Measurements from ENCODE around the gene MUC20.
"Not testable (repeated sequence)": the region's sequence is repeated elsewhere in the genome, so short reads cannot be mapped to it uniquely, and the experiment has no call there.

MUC20 gene

GRCh38 chr3:195711091-195711812 is 9.5 kb upstream of the MUC20 start:
- H3K36me3 ChIP-seq (ENCODE audit: control insufficient read depth in 2 of 2, insufficient read depth in 2 of 2, low read length in 2 of 2) = peaks cover 0 to 31% of the 10 kb centered on the region in 2 donors
- not testable (repeated sequence) for H3K27ac ChIP-seq (ENCODE audit: low read depth in 2 of 2, low read length in 2 of 2); H3K4me3 ChIP-seq (ENCODE audit: low read length in 2 of 2); H3K4me1 ChIP-seq (ENCODE audit: control insufficient read depth in 2 of 2, insufficient read depth in 2 of 2, low read length in 2 of 2); H3K9me3 ChIP-seq (ENCODE audit: control insufficient read depth in 2 of 2, low read length in 2 of 2); H3K9ac ChIP-seq (ENCODE audit: low read depth in 1 of 2, low read length in 2 of 2); H3K27me3 ChIP-seq (ENCODE audit: control insufficient read depth in 2 of 2, insufficient read depth in 2 of 2, low read length in 2 of 2)

GRCh38 chr3:195711813-195712534 is 8.8 kb upstream of the MUC20 start:
- H3K4me3 ChIP-seq (ENCODE audit: low read length in 2 of 2) = no peak overlapping the region
- H3K9me3 ChIP-seq (ENCODE audit: control insufficient read depth in 2 of 2, low read length in 2 of 2) = no peaks in the 10 kb centered on the region
- H3K27ac ChIP-seq (ENCODE audit: low read depth in 2 of 2, low read length in 2 of 2) = no peak overlapping the region
- peaks cover 0 to 31% of the 10 kb centered on the region in 2 donors for H3K36me3 ChIP-seq (ENCODE audit: control insufficient read depth in 2 of 2, insufficient read depth in 2 of 2, low read length in 2 of 2)
- H3K4me1 ChIP-seq (ENCODE audit: control insufficient read depth in 2 of 2, insufficient read depth in 2 of 2, low read length in 2 of 2) = no peaks in the 10 kb centered on the region
- H3K27me3 ChIP-seq (ENCODE audit: control insufficient read depth in 2 of 2, insufficient read depth in 2 of 2, low read length in 2 of 2) = no peaks in the 10 kb centered on the region
- no peak overlapping the region for H3K9ac ChIP-seq (ENCODE audit: low read depth in 1 of 2, low read length in 2 of 2)

- H3K36me3 ChIP-seq (ENCODE audit: control insufficient read depth in 2 of 2, insufficient read depth in 2 of 2, low read length in 2 of 2) = peaks cover 0 to 31% of the 10 kb centered on the region in 2 donors
- not testable (repeated sequence) for H3K4me1 ChIP-seq (ENCODE audit: control insufficient read depth in 2 of 2, insufficient read depth in 2 of 2, low read length in 2 of 2); H3K9ac ChIP-seq (ENCODE audit: low read depth in 1 of 2, low read length in 2 of 2); H3K27ac ChIP-seq (ENCODE audit: low read depth in 2 of 2, low read length in 2 of 2); H3K9me3 ChIP-seq (ENCODE audit: control insufficient read depth in 2 of 2, low read length in 2 of 2); H3K4me3 ChIP-seq (ENCODE audit: low read length in 2 of 2); H3K27me3 ChIP-seq (ENCODE audit: control insufficient read depth in 2 of 2, insufficient read depth in 2 of 2, low read length in 2 of 2)
These were observed 8.3 kb upstream of the MUC20 start for GRCh38 chr3:195712535-195712910.

- peaks cover 0 to 30% of the 10 kb centered on the region in 2 donors for H3K36me3 ChIP-seq (ENCODE audit: control insufficient read depth in 2 of 2, insufficient read depth in 2 of 2, low read length in 2 of 2)
- not testable (repeated sequence) for H3K4me3 ChIP-seq (ENCODE audit: low read length in 2 of 2); H3K4me1 ChIP-seq (ENCODE audit: control insufficient read depth in 2 of 2, insufficient read depth in 2 of 2, low read length in 2 of 2); H3K9ac ChIP-seq (ENCODE audit: low read depth in 1 of 2, low read length in 2 of 2); H3K9me3 ChIP-seq (ENCODE audit: control insufficient read depth in 2 of 2, low read length in 2 of 2); H3K27ac ChIP-seq (ENCODE audit: low read depth in 2 of 2, low read length in 2 of 2); H3K27me3 ChIP-seq (ENCODE audit: control insufficient read depth in 2 of 2, insufficient read depth in 2 of 2, low read length in 2 of 2)
These were observed 7.6 kb upstream of the MUC20 start for GRCh38 chr3:195713150-195713549.

GRCh38 chr3:195714380-195715011 is 6.3 kb upstream of the MUC20 start:
- no peaks in the 10 kb centered on the region for H3K27me3 ChIP-seq (ENCODE audit: control insufficient read depth in 2 of 2, insufficient read depth in 2 of 2, low read length in 2 of 2)
- peaks cover 0 to 20% of the 10 kb centered on the region in 2 donors for H3K36me3 ChIP-seq (ENCODE audit: control insufficient read depth in 2 of 2, insufficient read depth in 2 of 2, low read length in 2 of 2)
- H3K27ac ChIP-seq (ENCODE audit: low read depth in 2 of 2, low read length in 2 of 2) = no peak overlapping the region
- no peaks in the 10 kb centered on the region for H3K4me1 ChIP-seq (ENCODE audit: control insufficient read depth in 2 of 2, insufficient read depth in 2 of 2, low read length in 2 of 2)
- no peak overlapping the region for H3K4me3 ChIP-seq (ENCODE audit: low read length in 2 of 2)
- no peaks in the 10 kb centered on the region for H3K9me3 ChIP-seq (ENCODE audit: control insufficient read depth in 2 of 2, low read length in 2 of 2)
- no peak overlapping the region for H3K9ac ChIP-seq (ENCODE audit: low read depth in 1 of 2, low read length in 2 of 2)

GRCh38 chr3:195715134-195715533 is 5.6 kb upstream of the MUC20 start:
- Histone ChIP-seq H3K27ac (ENCODE audit: low read depth in 2 of 2, low read length in 2 of 2) (no peak overlapping the region), H3K27me3 (ENCODE audit: control insufficient read depth in 2 of 2, insufficient read depth in 2 of 2, low read length in 2 of 2) (no peaks in the 10 kb centered on the region), H3K9ac (ENCODE audit: low read depth in 1 of 2, low read length in 2 of 2) (no peak overlapping the region), H3K36me3 (ENCODE audit: control insufficient read depth in 2 of 2, insufficient read depth in 2 of 2, low read length in 2 of 2) (peaks cover 0 to 17% of the 10 kb centered on the region in 2 donors), H3K9me3 (ENCODE audit: control insufficient read depth in 2 of 2, low read length in 2 of 2) (no peaks in the 10 kb centered on the region), H3K4me1 (ENCODE audit: control insufficient read depth in 2 of 2, insufficient read depth in 2 of 2, low read length in 2 of 2) (no peaks in the 10 kb centered on the region), H3K4me3 (ENCODE audit: low read length in 2 of 2) (no peak overlapping the region)

- no peak overlapping the region for H3K4me3 ChIP-seq (ENCODE audit: low read length in 2 of 2)
- H3K27me3 ChIP-seq (ENCODE audit: control insufficient read depth in 2 of 2, insufficient read depth in 2 of 2, low read length in 2 of 2) = no peaks in the 10 kb centered on the region
- no peak overlapping the region for H3K9ac ChIP-seq (ENCODE audit: low read depth in 1 of 2, low read length in 2 of 2)
- H3K36me3 ChIP-seq (ENCODE audit: control insufficient read depth in 2 of 2, insufficient read depth in 2 of 2, low read length in 2 of 2) = peaks cover 0 to 17% of the 10 kb centered on the region in 2 donors
- H3K4me1 ChIP-seq (ENCODE audit: control insufficient read depth in 2 of 2, insufficient read depth in 2 of 2, low read length in 2 of 2) = peaks cover 0 to 4% of the 10 kb centered on the region in 2 donors
- H3K9me3 ChIP-seq (ENCODE audit: control insufficient read depth in 2 of 2, low read length in 2 of 2) = no peaks in the 10 kb centered on the region
- no peak overlapping the region for H3K27ac ChIP-seq (ENCODE audit: low read depth in 2 of 2, low read length in 2 of 2)
These were observed 5.1 kb upstream of the MUC20 start for GRCh38 chr3:195715583-195716266.

- H3K9me3 ChIP-seq (ENCODE audit: control insufficient read depth in 2 of 2, low read length in 2 of 2) = no peaks in the 10 kb centered on the region
- no peak overlapping the region for H3K9ac ChIP-seq (ENCODE audit: low read depth in 1 of 2, low read length in 2 of 2)
- no peaks in the 10 kb centered on the region for H3K27me3 ChIP-seq (ENCODE audit: control insufficient read depth in 2 of 2, insufficient read depth in 2 of 2, low read length in 2 of 2)
- peaks cover 0 to 5% of the 10 kb centered on the region in 2 donors for H3K36me3 ChIP-seq (ENCODE audit: control insufficient read depth in 2 of 2, insufficient read depth in 2 of 2, low read length in 2 of 2)
- no peak overlapping the region for H3K27ac ChIP-seq (ENCODE audit: low read depth in 2 of 2, low read length in 2 of 2)
- no peak overlapping the region for H3K4me3 ChIP-seq (ENCODE audit: low read length in 2 of 2)
- H3K4me1 ChIP-seq (ENCODE audit: control insufficient read depth in 2 of 2, insufficient read depth in 2 of 2, low read length in 2 of 2) = peaks cover 4 to 10% of the 10 kb centered on the region in 2 donors
These were observed 3.4 kb upstream of the MUC20 start for GRCh38 chr3:195717416-195717815.

- no peak overlapping the region for H3K9ac ChIP-seq (ENCODE audit: low read depth in 1 of 2, low read length in 2 of 2)
- peaks cover 0 to 5% of the 10 kb centered on the region in 2 donors for H3K36me3 ChIP-seq (ENCODE audit: control insufficient read depth in 2 of 2, insufficient read depth in 2 of 2, low read length in 2 of 2)
- peaks cover 4 to 10% of the 10 kb centered on the region in 2 donors for H3K4me1 ChIP-seq (ENCODE audit: control insufficient read depth in 2 of 2, insufficient read depth in 2 of 2, low read length in 2 of 2)
- no peak overlapping the region for H3K4me3 ChIP-seq (ENCODE audit: low read length in 2 of 2)
- H3K27me3 ChIP-seq (ENCODE audit: control insufficient read depth in 2 of 2, insufficient read depth in 2 of 2, low read length in 2 of 2) = no peaks in the 10 kb centered on the region
- no peak overlapping the region for H3K27ac ChIP-seq (ENCODE audit: low read depth in 2 of 2, low read length in 2 of 2)
- H3K9me3 ChIP-seq (ENCODE audit: control insufficient read depth in 2 of 2, low read length in 2 of 2) = no peaks in the 10 kb centered on the region
These were observed 2.8 kb upstream of the MUC20 start for GRCh38 chr3:195717852-195718476.
